Stimulated activated CD8-positive, alpha-beta memory T cell treated with anti-CD3 and anti-CD28 coated beads, Interleukin-15, amount 100 ng/mL, for 4 hours (primary cell): ENCODE results near the gene EFNA5.

Experiments used
- DNase-seq, 2 donors: peaks; one replicate each; pipeline ENCODE4 v3.0.0-alpha.2; 2020; ENCODE audit warnings: low read depth in 2 of 2

EFNA5 gene

DNA sequence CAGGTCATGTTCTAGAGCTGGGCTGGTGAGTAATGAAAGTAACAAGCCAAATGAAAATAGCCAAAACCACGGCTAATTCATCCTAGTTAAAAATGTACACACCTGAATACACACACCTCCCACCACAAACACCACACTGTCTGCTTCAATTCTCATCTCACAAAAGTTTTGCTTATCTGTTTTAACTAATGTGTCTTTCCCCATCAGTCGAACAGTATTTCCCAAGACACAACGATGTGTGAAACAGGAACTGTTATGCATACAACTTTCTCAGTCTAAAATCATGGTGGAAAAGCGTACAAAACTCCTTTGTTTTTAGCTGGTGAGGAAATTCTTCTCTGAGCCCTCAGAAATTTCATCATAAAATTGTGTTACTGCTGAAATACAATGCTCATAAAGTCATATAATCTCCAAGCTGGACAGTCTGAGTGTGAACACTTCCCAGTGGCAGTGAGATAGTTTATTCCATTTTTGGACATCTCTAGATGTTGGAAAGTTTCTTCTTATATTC, 242.4 kb downstream of the EFNA5 start:
- no peak for DNase-seq

- DNase-seq, result no peak
These were observed 243.9 kb downstream of the EFNA5 start for GRCh38 chr5:107426872-107427271.

- DNase-seq, result no peak
These were observed 244.5 kb downstream of the EFNA5 start for GRCh38 chr5:107426209-107426608.

GRCh38 chr5:107425541-107426031, 245.2 kb downstream of the EFNA5 start:
- DNase-seq, result no peak

DNA sequence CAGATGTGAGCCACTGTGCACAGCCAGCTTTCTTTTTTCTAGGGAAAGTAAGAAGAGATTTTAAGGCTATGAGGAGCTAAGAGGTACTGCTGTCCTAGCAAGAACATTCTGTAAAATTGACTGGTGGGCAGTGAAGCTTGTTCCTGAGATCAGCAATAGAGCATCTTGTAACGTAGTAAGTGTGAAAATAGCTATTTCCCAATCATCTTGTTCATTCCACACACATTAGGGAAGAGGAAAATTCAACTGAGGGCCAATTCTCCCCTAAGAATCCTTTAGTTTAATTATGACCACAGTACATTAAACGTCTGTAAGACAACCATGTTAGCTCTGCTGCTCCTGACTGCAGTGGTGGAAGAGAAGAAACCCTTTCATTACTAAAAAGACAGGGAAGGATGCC, 246.2 kb downstream of the EFNA5 start:
- no peak for DNase-seq

- DNase-seq, result no peak
These were observed 248.2 kb downstream of the EFNA5 start for GRCh38 chr5:107422494-107422893.

DNA sequence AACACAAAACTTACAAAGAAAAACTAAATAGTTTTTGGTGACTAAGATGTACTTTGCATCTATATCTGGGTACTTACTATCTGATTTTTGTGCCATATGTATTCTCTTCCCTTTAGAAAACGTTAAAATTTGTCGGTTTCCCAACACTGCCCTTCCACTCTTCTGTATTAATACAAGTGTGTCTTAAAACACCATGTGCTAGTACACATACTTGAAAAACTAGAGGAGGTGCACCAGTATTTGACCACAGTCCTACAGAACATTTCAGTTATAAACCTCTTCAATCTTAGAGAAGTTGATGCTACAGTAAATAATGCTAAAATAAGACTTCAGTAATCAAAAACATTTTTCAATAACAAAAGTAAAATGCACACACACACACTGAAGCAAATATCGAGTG, 251.2 kb downstream of the EFNA5 start:
- no peak for DNase-seq

DNA sequence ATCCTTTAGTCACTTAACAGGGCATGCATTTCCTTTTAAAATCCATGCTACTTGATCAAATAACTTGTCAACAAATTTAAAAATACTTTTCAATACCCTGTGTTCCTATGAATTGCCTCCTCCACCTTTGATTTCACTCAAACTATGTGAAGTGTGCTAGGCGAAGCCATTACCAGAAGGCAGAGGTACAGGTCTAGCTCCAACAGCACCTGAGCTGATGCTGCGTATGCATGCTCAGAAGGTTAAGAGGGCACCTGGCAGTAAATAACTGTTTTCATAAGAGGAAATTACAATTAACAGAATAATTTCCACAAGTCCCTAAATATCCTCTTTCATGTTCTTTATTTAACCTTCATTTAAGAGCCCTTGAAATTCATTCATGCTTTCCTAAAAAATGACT, 251.8 kb downstream of the EFNA5 start:
- no peak for DNase-seq

DNA sequence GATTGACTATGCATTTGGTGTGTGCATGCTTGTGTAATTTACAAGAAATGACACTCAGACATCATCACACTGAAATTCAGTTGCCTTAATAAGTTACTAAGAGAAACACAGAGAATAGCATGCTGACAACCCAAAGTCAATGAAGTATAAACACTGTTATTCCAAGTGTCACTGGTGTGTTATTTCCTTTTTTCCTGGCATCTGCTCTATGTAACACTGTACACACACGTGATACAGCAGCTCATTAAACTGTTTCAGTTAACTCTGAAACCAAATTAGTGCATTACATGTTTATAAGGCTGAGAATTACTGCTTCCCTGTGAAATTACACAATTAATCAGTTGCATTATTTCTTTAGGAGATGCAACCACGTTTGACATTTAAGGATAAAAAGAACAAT, 252.7 kb downstream of the EFNA5 start:
- DNase-seq, result no peak

GRCh38 chr5:107415762-107416161, 255.0 kb downstream of the EFNA5 start:
- no peak for DNase-seq

DNA sequence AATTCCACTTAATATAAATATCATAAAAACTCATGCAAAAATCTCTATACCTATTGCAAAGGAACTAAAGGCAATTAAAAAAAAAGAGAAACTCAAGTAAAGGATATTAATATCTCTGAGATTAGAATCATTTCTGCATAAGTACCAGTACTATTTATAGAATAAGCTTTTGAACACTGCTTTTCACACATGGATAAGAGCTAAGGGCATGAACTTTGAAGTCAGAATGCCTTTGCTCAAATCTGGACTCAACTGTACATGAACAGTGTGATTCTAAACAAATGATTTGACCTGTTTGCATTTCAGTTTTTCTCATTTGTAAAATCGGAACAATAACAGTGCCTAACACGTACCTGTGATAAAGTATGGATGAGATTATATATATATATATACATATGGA, 255.9 kb downstream of the EFNA5 start:
- no peak for DNase-seq

DNA sequence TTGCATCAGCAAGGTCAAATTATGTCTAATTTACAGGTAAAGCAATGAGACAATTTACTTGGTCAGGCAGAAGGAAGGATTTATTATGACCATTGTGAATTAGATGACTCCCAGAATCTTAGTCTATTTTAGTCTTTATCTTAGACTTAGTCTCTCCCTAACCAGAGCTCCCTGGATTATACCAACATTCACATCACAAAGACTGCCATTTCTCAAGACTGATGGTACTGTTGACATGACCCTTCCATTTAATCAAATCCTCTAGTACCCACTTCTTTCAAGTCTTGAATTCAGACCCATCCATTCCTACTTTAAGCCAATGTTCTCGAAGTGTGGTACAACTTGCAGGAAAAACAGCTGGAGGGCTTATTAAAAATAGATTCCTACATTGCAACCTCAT, 257.0 kb downstream of the EFNA5 start:
- DNase-seq, result no peak

DNA sequence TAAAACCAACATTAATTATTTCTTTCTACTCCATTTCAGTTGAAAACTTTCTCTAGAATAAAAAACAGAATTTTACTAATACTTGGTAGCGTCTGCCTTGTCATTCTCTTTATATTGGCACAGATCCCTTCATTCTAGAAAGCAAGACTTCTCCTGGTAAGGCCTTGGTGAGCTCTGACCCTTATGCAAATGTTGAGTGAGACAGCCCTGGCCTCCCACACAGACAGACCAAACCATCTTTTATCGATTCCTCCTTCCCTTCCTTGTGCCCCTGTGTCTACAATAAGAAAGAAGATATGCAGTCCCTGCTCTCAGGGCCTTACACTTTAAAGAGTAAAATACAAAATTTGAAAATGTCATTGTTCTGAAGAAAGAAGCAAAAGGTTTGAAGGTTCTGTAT, 262.2 kb downstream of the EFNA5 start:
- no peak for DNase-seq

DNA sequence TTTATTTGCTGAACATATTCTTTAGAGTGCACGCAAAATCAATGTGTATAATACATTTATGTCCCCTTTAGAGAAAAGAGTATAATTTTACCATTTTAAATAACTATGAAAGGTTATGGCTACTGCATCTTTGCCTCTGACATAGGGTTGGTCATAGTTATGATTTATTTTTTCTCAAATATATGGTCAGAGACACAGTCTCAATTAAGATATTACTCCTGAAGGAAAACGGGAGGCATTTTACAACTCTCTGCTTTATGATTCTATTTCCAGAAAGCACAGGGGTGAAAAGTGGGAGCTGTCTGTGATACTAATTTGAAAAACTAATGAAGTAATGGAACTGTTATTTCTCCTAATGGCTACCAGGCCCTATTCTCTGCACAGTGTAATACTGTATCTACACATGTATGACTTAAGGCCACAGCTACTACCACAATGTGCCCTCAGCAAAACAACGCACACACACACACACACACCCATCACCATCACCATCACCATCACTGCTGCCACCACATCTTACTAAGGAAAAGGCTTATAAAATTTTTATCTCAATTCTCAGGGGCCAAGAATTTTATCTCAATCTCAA, 262.9 kb downstream of the EFNA5 start:
- DNase-seq, result no peak

GRCh38 chr5:107404595-107405374, 266.0 kb downstream of the EFNA5 start:
- no peak for DNase-seq

GRCh38 chr5:107403228-107403953, 267.3 kb downstream of the EFNA5 start:
- DNase-seq, result no peak

GRCh38 chr5:107402434-107403227, 268.1 kb downstream of the EFNA5 start:
- no peak for DNase-seq

DNA sequence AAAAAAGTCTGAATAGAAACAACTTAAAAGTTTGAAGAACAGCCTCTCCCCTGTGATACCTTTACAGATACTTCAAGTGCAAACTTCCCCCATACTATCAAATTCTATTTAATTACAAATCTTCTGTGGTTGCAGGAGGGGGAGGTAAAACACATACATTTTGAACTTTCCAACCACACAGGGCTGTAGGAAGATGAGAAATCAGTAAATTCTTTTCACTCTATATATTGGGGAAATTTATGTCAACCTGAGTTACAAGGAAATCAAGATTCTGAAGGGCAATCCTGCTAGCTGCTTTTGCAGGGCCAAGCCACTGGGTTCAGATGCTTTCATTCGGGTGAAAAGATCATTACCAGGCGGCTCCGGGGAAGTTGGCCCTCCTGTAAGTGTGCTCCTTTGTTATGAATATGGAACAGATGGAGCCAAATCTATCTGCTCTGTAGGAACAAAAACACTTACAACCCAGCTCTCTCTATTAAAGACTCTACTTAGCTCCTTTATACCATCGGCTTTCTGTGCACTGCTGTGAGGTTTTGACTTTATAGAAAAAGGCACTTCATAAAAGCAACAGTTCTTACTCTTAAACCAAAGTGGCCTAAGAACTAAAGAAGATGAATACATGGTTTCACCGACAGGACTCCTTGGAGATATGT, 269.1 kb downstream of the EFNA5 start:
- DNase-seq, result no peak

DNA sequence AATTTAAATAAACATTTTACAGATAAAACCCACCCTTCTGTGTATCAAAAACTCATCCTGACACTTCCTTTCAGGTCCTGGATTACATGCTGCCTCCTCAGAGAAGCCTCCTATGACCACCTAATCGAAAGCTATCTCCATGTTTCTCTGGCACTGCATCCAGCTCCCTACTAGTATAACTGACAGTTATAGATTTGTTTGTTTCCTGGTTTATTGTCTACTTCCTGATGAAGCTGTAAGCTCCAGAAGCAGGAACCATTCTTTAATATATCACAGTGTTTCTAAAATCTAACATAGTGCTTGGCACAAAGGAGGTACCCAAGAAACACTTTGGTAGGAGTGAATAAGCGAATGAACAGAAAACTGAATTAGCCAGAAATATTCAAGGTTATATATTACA, 270.4 kb downstream of the EFNA5 start:
- no peak for DNase-seq

- no peak for DNase-seq
These were observed 272.0 kb downstream of the EFNA5 start for GRCh38 chr5:107398703-107399102.

- no peak for DNase-seq
These were observed 274.4 kb downstream of the EFNA5 start for GRCh38 chr5:107396351-107396690.
